Mesothelial cell of epicardium (in vitro differentiated cells): ENCODE data around the gene SRPX2. TPM values are rescaled to one million over a fixed set of nuclear protein-coding genes. Genes with fewer than 3 reads are reported as not detected.

Experiments
- DNase-seq, 2 experiments: peaks; one replicate each; pipeline ENCODE4 v3.0.0; 2021; ENCODE audit warnings: low spot score in 2 of 2; ENCODE audit not compliant: unreplicated experiment in 2 of 2
- H3K27ac Mint-ChIP-seq: 2 replicates; pipeline ENCODE4 v1.8.0; 2021; ENCODE audit warnings: mixed read lengths
- H3K27me3 Mint-ChIP-seq: 2 replicates; pipeline ENCODE4 v1.8.0; 2021; ENCODE audit warnings: low read depth, mixed read lengths
- H3K36me3 Mint-ChIP-seq: 2 replicates; pipeline ENCODE4 v1.8.0; 2021; ENCODE audit warnings: mixed read lengths
- H3K4me1 Mint-ChIP-seq: 2 replicates; pipeline ENCODE4 v1.8.0; 2021; ENCODE audit warnings: mixed read lengths
- H3K4me3 Mint-ChIP-seq: 2 replicates; pipeline ENCODE4 v1.8.0; 2021; ENCODE audit warnings: mild to moderate bottlenecking, moderate library complexity, mixed read lengths
- H3K9me3 Mint-ChIP-seq: 2 replicates; pipeline ENCODE4 v1.8.0; 2021; ENCODE audit warnings: mixed read lengths
- total RNA-seq: library from RNA; stranded (reverse); gene quantifications from 3 replicates; pipeline ENCODE4 v1.2.1, GENCODE V29; 2021
- TF ChIP-seq, protein P1 (sequence below): fragments of 200-600 bp; sonication (generic); IDR thresholded peaks from one replicate; pipeline ENCODE4 v1.5.0; 2021; ENCODE audit warnings: antibody characterized with exemption; ENCODE audit not compliant: unreplicated experiment

Gene SRPX2
- total RNA-seq, 1 donor from 2014 or later, result 16.2 TPM

GRCh38 chrX:100673397-100673953 lies 29.5 kb downstream of the SRPX2 start:
- Mint-ChIP-seq H3K27ac (no peak overlapping the region), H3K27me3 (no peaks in the 10 kb centered on the region), H3K4me3 (no peak overlapping the region), H3K9me3 (peaks cover 9% of the 10 kb centered on the region), H3K36me3 (no peaks in the 10 kb centered on the region), H3K4me1 (peaks cover 5% of the 10 kb centered on the region)
- TF ChIP-seq, protein P1, sequence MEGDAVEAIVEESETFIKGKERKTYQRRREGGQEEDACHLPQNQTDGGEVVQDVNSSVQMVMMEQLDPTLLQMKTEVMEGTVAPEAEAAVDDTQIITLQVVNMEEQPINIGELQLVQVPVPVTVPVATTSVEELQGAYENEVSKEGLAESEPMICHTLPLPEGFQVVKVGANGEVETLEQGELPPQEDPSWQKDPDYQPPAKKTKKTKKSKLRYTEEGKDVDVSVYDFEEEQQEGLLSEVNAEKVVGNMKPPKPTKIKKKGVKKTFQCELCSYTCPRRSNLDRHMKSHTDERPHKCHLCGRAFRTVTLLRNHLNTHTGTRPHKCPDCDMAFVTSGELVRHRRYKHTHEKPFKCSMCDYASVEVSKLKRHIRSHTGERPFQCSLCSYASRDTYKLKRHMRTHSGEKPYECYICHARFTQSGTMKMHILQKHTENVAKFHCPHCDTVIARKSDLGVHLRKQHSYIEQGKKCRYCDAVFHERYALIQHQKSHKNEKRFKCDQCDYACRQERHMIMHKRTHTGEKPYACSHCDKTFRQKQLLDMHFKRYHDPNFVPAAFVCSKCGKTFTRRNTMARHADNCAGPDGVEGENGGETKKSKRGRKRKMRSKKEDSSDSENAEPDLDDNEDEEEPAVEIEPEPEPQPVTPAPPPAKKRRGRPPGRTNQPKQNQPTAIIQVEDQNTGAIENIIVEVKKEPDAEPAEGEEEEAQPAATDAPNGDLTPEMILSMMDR, result no peak
- no peak for DNase-seq

DNA sequence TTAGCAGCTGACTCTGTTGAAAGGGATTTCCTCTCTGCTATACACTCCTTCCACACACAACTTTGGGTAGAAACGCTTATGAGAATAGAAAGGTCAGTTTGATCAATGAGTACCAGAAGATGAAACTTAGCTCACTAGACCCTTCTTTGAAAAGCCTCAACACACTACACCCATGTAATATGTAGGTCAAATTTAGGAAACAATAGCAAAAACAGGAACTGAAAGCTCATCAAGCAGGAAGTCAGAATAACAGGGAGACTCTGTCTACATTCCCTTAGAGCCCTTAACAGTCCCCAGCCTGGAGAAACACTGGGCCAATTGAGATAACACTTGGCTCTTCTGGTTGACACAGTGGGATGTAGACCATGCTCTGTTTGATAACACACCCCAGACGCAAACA lies 30.7 kb downstream of the SRPX2 start:
- H3K27me3 Mint-ChIP-seq, result no peaks in the 10 kb centered on the region
- TF ChIP-seq, protein P1, result no peak
- peaks cover 10% of the 10 kb centered on the region for H3K9me3 Mint-ChIP-seq
- H3K27ac Mint-ChIP-seq, result no peak overlapping the region
- no peaks in the 10 kb centered on the region for H3K36me3 Mint-ChIP-seq
- H3K4me1 Mint-ChIP-seq, result peaks cover 5% of the 10 kb centered on the region
- H3K4me3 Mint-ChIP-seq, result no peak overlapping the region
- no peak for DNase-seq

DNA sequence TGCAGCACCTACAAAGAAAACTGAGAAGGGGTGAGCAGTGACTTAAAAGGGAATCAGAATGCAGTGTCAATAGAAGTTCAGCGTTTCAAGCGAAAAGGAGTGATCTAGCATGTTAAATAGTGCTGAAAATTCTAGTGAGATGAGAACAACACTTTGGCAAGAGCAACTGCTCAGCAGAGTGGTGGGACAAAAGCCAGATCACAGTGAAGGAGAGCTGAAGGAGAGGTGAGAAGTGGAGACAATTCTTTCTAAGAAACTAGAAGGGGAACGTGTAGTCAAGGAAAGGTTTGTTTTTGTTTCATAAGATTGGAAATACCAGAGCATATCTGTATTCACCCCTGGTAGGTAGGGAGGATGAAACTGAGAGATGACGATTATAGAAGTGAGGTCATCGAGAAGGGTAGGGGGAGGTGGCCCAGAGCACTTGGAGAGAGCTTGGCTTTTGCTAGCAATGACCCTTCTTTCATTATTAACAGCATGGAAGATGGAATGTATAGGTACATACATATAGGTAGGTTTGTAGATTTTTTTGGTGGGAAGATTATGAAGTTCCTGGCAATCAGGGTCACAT lies 33.7 kb downstream of the SRPX2 start:
- Mint-ChIP-seq H3K9me3 (peaks cover 27% of the 10 kb centered on the region), H3K27ac (no peak overlapping the region), H3K4me3 (no peak overlapping the region), H3K36me3 (no peaks in the 10 kb centered on the region), H3K4me1 (peaks cover 5% of the 10 kb centered on the region), H3K27me3 (no peaks in the 10 kb centered on the region)
- TF ChIP-seq, protein P1, result no peak
- DNase-seq, result no peak

GRCh38 chrX:100680756-100681155 lies 36.8 kb downstream of the SRPX2 start:
- DNase-seq, result no peak
- Mint-ChIP-seq H3K9me3 (peaks cover 26% of the 10 kb centered on the region), H3K36me3 (no peaks in the 10 kb centered on the region), H3K27ac (no peak overlapping the region), H3K27me3 (no peaks in the 10 kb centered on the region), H3K4me3 (no peak overlapping the region), H3K4me1 (peaks cover 5% of the 10 kb centered on the region)
- TF ChIP-seq, protein P1, result no peak

- peaks cover 26% of the 10 kb centered on the region for H3K9me3 Mint-ChIP-seq
- peaks cover 5% of the 10 kb centered on the region for H3K4me1 Mint-ChIP-seq
- TF ChIP-seq, protein P1, result no peak
- no peak overlapping the region for H3K4me3 Mint-ChIP-seq
- H3K27me3 Mint-ChIP-seq, result no peaks in the 10 kb centered on the region
- no peaks in the 10 kb centered on the region for H3K36me3 Mint-ChIP-seq
- DNase-seq, result no peak
- no peak overlapping the region for H3K27ac Mint-ChIP-seq
Observed at GRCh38 chrX:100681599-100681998, 37.6 kb downstream of the SRPX2 start.
